ENCODE results near the gene MSX1. TPM values are rescaled to one million over a fixed set of nuclear protein-coding genes. Genes with fewer than 3 reads are reported as not detected.
A peak's percentile ranks its signal among the peaks of the same experiment; 100 is the strongest.

MSX1 gene
- total and polyA plus RNA-seq, 2 of the 13 experiments (the other 11 are each of a cell fraction or from before 2014, with no cell fraction given), result 12.1 to 14.9 TPM

GRCh38 chr4:4859325-4859798 is at the start of gene MSX1 (continued):
- TF ChIP-seq ARID4A (CRISPR knock-in tag; IDR thresholded peaks at IDR 0.05; ENCODE audit: borderline replicate concordance) (peak; percentile 72; the same call in 1 of the 2 replicates), KIAA2018 (CRISPR knock-in tag; IDR thresholded peaks at IDR 0.05; ENCODE audit: borderline replicate concordance) (no peak), SAP130 (CRISPR knock-in tag; IDR thresholded peaks at IDR 0.05; ENCODE audit: low read depth) (peak; percentile 74), THAP11 (CRISPR knock-in tag; IDR thresholded peaks at IDR 0.05) (0 out of 2 replicates have a peak, but pooled peaks have one; percentile 19), ARNT2 (CRISPR knock-in tag; IDR thresholded peaks at IDR 0.05; ENCODE audit: low read depth) (peak; percentile 37; the same call in 1 of the 2 replicates), PAF1 (CRISPR knock-in tag; IDR thresholded peaks at IDR 0.05) (no peak), SUZ12 (IDR thresholded peaks at IDR 0.05; ENCODE audit: low read depth, low read length) (no peak), SKI (IDR thresholded peaks at IDR 0.05; ENCODE audit: partially characterized antibody) (no peak), REST (IDR thresholded peaks at IDR 0.05; ENCODE audit: borderline replicate concordance in 1 of 2, low read depth in 1 of 2, low read length in 2 of 2) (peak in 1 of 2 experiments; percentile 38; a peak in 1 of 4 replicates), NR2F2 (IDR thresholded peaks at IDR 0.05; ENCODE audit: borderline replicate concordance, low read depth) (no peak), HNRNPLL (IDR thresholded peaks at IDR 0.05; ENCODE audit: low read depth, low read length, poor library complexity, severe bottlenecking) (peak; percentile 35), FOXK1 (CRISPR knock-in tag; IDR thresholded peaks at IDR 0.05; ENCODE audit: borderline replicate concordance, low read depth) (no peak)
